GM18508 (cell line): ENCODE data around the gene CBL.

ENCODE experiments used
- ATAC-seq: cut with Tn5 transposase; IDR thresholded peaks from one replicate; pipeline ENCODE4 v1.9.1; 2021; ENCODE audit warnings: moderate number of reproducible peaks; ENCODE audit not compliant: insufficient read depth, unreplicated experiment

CBL gene

DNA sequence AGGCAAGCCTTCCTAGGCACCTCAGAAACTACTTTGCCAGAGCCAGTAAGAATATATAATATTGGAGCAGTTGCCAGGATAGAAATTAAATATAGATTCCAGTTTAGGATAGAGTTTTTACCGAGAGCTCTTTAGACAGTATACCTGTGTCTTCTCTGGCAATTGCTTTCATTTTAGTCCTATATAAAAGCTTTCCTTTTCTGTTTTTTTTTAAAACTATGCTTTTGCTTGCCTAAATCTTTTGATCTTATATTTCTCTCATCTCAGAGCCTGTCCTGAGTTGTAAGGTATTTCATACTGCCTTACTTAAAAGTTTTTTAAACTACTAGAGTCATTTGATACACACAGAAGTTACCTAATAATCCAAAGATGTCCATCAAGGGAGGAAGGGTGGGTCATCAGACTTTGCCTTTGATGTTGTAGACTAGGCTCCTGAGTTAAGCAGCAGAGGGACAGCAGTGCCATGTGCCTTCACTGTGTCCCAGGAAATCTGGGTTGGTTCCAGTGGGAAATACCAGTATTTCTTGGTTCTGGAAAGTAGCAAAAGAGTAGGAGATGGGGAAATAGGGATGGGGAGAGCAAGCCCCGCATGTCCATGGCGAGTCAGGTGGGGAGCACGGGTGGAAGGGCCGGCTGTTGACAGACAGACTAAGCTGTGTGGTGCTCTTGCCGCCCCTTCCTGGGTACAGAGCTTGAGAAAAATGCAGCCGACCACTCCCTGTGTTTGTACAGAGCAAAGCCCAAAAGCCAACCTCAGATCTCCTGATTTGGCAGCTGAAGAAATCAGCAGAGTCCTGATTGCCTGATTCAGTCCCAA, 99.6 kb downstream of the CBL start:
- no peak for ATAC-seq

- no peak for ATAC-seq
These were observed 100.3 kb downstream of the CBL start for GRCh38 chr11:119306373-119306890.

GRCh38 chr11:119307219-119307618, 101.1 kb downstream of the CBL start:
- no peak for ATAC-seq

DNA sequence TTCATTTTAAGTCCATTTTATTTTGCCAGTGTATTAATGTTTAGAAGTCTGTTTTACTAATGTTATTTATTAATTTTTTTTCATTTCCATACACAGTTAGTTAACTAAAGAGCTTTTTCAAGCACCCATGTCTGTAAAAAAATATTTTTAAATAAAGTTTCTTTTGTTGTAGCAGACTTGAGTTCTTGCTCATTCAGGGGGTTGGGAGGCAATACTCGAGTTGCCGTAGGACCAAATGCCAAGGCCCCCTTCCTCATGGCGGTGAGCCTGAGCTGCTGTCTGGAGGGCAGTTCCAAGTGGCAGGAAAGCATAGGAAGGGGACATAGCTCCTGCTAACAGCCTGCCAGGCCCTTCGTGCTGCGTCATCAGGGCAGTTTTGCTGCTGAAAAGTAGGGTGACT, 101.8 kb downstream of the CBL start:
- ATAC-seq, result no peak

DNA sequence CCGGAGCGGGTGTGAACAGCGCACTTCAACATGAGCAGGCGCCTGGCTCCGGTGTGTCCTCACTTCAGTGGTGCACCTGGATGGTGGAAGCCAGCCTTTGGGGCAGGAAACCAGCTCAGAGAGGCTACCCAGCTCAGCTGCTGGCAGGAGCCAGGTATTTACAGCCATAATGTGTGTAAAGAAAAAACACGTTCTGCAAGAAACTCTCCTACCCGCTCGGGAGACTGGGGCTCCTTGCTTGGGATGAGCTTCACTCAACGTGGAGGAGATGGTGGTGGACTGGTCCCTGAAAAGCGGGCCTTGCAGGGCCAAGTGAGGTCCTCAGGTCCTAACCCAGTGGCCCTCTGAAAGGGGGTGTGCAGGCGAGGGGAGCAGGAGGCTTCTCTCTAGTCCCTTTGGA, 103.3 kb downstream of the CBL start:
- ATAC-seq, result no peak

GRCh38 chr11:119309953-119310681, 104.0 kb downstream of the CBL start:
- no peak for ATAC-seq

DNA sequence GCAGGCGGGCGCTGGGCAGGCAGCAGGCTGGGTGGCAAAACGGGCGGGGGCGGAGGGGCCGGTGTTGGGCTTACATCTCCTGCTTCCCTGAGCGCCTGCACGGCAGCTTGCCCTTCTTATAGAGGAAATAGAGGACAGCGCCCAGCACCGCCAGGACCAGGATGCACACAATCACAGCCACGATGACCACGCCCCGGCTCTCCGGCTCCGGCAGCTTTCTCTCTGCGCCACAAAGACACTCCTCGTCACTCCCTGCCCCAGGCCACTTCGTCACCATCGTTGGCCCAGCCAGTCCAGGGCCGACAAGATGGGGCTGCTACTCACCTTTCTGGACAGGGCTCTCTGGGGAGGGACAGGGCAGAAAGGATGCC, 104.5 kb downstream of the CBL start:
- no peak for ATAC-seq

DNA sequence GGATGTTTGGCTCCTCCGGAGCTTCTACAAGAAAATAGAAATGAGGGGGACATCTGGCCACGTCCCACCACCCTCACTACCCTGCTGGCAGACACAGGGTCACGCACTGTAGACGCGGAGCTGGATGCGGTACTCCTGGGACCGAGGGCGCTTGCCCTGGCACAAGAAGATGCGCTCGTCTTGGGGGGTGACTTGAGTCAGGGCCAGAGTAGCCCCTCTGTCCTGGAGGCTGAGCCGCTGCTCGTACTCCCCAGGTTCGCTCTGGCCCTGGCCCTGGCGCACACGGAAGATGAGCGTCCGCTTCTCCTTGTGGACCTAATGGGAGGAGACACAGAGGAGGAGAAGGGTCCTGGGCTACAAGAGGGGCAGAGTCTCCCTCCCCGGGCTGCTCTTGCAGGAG, 108.6 kb downstream of the CBL start:
- no peak for ATAC-seq

- no peak for ATAC-seq
These were observed 109.2 kb downstream of the CBL start for GRCh38 chr11:119315131-119316015.

DNA sequence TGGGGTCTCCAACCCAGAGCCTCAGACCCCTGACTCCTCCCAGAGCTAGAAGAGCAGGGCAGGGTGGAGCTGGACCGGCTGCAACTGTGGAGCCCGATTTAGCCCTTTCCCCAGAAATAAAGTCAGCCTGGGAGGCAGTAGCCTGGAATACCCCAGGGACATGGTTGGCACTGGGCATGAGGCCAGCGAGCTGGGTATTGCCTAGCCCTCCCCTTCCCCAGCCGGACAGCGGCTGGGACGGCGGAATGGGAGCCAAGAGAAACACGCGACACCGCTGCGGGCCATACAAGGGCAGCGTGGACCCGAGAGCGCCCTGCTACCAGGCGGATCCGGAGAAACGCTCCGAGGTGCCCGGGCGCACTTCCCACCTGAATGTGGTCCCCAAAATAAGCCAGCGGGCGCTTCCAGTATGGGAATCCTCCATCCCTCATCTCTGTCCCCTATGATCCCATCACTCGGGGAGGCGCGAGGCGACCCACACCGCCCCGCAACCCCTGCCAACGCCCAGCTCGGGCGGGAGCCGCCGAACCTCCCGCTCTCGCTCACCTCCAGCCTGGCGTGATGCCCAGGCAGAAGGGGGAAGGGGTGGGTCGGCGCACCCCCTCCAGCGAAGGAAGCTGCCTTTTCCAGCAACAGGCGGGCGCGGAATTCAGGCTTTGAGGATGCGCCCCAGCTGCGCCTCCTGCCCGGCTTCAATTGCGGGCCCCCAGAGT, 110.0 kb downstream of the CBL start:
- ATAC-seq, result no peak

GRCh38 chr11:119316729-119317591, 110.8 kb downstream of the CBL start, which contains the start of gene MCAM:
TSS of gene MCAM (minus strand) at chr11:119317130. CDS start at chr11:119317101, 29 bp downstream.
- no peak for ATAC-seq

DNA sequence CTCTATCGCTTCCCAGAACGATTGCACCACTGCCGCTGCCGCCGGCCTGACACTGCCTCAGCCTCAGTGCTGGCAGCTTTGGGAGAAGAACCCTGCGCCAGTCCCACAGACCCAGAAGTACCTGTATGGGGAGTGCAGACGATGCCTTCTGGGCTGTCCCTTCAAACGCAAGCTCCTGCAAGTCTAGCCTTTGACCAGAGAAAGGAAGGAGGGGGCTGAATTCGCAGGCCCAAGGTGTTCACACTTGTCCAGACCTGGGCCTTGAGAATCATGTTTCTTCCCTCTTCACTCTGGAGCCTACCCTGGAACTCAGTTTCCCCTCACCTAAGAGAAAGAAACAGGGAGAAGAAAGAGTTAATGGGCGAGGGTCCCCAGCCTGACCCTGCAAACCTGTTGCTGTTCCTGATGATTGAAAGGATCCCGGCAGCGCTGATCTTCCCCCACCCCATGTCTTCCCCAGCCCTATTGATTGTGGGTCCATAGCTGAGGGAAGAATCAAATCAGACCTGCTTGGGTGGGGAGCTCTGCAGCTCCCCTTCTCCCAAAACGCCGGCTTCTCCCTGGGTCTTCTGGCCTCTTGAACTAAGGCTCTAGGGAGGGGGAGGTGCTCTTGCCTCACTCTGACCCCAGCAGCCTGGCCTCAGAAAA, 111.6 kb downstream of the CBL start:
- ATAC-seq, result no peak

GRCh38 chr11:119318240-119319135, 112.3 kb downstream of the CBL start:
- ATAC-seq, result no peak

DNA sequence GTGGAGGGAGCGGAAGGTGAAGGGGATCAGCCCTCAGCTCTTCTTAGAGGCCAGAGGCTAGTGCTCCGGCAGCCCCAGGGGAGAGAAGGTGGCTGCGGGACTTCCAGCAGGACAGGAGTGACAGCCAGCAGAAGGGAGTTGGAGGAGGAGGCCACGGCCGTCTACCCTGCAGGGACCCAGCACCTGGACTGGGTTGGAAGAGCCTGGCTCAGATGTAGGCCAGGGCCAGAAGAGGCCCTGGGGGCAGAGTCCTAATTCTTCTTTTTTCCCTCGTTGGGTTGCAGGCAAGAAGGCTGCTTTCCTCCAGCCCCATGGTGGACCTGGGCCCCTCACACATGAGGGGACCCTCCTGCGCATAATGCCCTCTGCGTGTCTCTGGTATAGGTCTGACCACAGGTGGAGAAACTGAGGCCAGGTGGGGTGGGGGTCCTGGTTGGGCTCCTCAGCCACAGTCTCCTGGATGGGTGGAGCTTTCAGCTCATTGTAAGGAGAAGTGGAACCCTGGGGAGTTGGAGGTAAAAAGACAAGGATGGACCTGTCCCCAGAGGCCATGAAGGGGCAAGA, 113.1 kb downstream of the CBL start:
- no peak for ATAC-seq

DNA sequence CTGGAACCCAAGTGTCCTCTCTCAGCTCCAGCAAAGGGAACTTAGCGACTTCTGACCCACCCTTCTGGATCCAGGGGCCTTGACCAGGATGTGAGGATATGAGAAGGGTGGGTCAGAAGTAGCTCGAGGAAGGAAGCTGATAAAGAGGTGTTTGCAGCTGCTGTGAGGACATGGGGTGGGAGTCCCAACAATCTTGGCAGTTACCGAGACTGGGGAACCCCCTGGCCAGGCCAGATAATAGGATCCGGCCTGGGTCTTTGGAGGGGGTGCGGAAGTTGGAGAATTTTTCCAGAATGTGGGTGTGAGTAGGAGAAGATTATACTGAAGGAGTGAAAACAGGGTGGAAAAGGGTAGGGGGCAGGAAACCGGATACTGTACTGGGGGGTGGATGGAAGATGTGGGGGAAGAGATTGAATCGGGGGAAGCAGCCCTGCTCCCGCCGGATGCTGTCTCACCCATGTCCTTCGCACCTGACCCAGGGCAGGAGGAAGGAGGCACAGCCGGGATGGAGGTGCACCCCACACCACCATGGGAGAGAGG, 113.6 kb downstream of the CBL start:
- no peak for ATAC-seq

DNA sequence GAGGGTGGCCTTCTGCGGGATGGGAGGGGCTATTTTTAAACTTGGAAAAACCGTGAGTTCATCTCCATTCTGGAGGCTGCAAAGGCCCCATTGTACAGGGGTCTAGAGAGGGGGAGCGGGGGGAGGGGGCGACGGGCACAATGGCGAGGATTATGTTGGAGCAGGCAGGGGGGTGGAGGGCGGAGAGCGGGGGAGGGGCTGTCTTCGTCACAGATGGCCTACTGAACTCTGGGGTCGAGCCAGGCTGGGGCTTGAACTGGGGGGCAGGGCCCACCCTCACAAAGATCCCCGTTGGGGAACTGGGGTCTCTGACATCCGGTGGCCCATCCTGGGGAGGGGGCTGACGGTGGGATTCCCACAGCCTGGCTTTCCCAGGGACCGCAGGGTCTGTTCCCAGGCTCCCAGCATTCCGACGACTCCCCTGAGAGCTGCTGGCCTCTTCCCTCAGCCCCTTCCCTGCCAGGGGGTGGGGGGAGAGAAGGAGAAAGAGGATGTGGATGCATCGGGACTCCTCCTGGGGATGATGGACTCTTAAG, 114.2 kb downstream of the CBL start:
- no peak for ATAC-seq
